Anterior cingulate cortex (tissue), 58 donors: ENCODE data around the gene ASS1.

Experiments used
- DNase-seq, 58 donors: peaks; one replicate each; lab custom pipeline; 2025; lab: John Stamatoyannopoulos, UW

ASS1 gene

GRCh38 chr9:130526193-130526853, 81.6 kb downstream of the ASS1 start:
- DNase-seq, result no peak

GRCh38 chr9:130526854-130527650, 82.3 kb downstream of the ASS1 start:
- no peak for DNase-seq

GRCh38 chr9:130527651-130528310, 83.0 kb downstream of the ASS1 start:
- no peak for DNase-seq

- no peak for DNase-seq
Measured at GRCh38 chr9:130528674-130529073, 83.9 kb downstream of the ASS1 start.

- DNase-seq, result no peak
Measured at GRCh38 chr9:130530938-130531337, 86.2 kb downstream of the ASS1 start.

GRCh38 chr9:130531670-130532069, 86.9 kb downstream of the ASS1 start:
- no peak for DNase-seq

- no peak for DNase-seq
Measured at GRCh38 chr9:130532426-130533080, 87.8 kb downstream of the ASS1 start.

- peak in 8 of 58 donors; percentile 1 to 23 (median 4) for DNase-seq
Measured at GRCh38 chr9:130535818-130536521, 91.2 kb downstream of the ASS1 start.

GRCh38 chr9:130536701-130537107, 91.9 kb downstream of the ASS1 start:
- DNase-seq, result no peak

- DNase-seq, result no peak
Measured at GRCh38 chr9:130537346-130538050, 92.7 kb downstream of the ASS1 start.

- peak in 7 of 58 donors; percentile 1 to 33 (median 22) for DNase-seq
Measured at GRCh38 chr9:130539420-130540223, 94.9 kb downstream of the ASS1 start.

GRCh38 chr9:130541533-130541932, 96.8 kb downstream of the ASS1 start:
- no peak for DNase-seq

GRCh38 chr9:130542038-130542437, 97.3 kb downstream of the ASS1 start:
- no peak for DNase-seq

GRCh38 chr9:130542457-130543228, 97.9 kb downstream of the ASS1 start:
- DNase-seq, result no peak

GRCh38 chr9:130543368-130543767, 98.6 kb downstream of the ASS1 start:
- no peak for DNase-seq

GRCh38 chr9:130543859-130544258, 99.1 kb downstream of the ASS1 start:
- DNase-seq, result no peak

- DNase-seq, result no peak
Measured at GRCh38 chr9:130544364-130544763, 99.6 kb downstream of the ASS1 start.

GRCh38 chr9:130548103-130548502, 103.3 kb downstream of the ASS1 start:
- DNase-seq, result no peak
